DMS53 treated with DMSO at 0.1 percent for 48 hours (cell line): ENCODE measurements around the gene MMP7.
"Not testable (repeated sequence)": the region's sequence is repeated elsewhere in the genome, so short reads cannot be mapped to it uniquely, and the experiment has no call there.

ENCODE experiments used
- DNase-seq: peaks from one replicate; lab custom pipeline; 2025; ENCODE audit not compliant: unreplicated experiment; lab: John Stamatoyannopoulos, UW

Gene MMP7

DNA sequence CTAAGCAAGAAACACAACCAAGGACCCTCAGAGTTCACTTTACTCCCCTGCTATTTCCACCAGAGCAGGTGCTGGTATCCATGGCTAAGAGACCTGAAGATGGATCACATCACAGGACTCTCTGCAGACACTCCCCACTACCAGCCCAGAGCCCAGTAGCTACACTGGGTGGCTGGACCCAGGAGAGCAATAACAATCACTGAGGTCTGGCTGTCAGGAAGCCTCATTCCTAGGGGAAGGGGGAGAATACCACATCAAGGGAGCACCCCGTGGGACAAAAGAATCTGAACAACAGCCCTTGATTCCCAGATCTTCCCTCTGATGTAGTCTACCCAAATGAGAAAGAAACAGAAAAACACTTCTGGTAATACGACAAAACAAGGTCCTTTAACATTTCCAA, 9.0 kb upstream of the MMP7 start:
- DNase-seq: no peak

DNA sequence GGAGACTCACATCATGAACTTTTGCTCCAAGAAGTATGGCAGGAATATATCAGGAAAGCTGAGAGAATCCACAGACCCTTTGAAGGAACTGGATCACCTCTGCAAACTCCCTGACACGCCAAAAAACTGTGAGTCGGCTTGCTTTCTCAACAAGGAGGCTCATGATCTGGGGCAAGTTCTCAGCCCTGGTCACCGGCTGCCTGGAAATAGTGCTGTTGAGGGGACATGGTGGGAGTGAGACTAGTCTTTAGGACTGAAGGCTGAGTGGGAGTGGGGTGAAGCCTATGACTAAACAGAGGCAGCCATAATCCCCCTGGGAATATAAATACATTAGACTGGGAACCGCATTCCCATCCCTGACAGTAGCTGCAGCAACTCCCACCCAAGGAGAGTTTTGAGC, 8.4 kb upstream of the MMP7 start:
- DNase-seq: no peak

DNA sequence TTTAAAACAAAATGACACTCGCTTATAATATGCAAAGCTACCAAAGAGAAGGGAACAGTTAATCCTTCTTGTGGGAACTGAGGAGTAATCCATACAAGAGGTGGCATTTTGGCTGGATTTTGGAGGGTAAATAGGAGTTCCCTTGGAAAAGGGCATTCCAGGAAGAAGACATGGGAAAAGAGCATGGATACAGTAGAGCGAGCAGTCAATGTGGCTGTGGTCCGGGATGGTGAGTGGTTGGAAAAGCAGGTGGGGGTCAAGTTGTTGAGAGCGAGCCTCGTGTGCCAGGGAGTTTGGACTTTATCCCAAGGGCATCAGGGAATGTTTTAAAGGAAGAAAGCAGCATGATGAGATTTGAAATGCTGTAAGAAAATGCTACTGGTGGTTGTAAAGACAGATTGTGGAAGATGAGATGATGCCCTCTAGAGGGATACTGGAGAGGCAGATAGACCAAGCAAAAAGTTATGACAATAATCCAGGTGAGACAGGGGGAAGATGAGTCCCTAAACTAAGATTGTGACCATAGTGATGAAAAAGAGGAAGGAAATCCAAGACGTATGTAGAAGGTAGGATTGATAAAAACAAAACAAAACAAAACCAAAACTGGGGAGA, 3.8 kb upstream of the MMP7 start:
- DNase-seq: no peak

DNA sequence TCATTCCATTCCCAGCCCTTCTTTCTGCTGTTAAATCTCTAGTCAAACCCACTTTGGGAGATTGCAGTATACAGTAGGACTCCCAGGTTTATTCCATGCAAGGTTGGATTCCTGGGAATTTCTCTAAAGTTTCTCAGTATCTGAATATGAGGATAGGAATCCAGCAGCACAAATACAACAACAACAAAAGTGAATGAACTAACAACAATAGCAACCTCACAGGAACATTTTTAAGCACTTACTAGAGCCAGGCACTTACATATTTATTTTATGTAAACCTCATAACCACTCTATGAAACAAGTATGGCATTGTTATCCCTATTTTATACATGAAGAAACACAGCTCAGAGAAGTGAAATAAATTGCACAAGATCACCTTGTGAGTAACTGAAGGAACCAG, 1.9 kb downstream of the MMP7 start:
- no peak for DNase-seq

DNA sequence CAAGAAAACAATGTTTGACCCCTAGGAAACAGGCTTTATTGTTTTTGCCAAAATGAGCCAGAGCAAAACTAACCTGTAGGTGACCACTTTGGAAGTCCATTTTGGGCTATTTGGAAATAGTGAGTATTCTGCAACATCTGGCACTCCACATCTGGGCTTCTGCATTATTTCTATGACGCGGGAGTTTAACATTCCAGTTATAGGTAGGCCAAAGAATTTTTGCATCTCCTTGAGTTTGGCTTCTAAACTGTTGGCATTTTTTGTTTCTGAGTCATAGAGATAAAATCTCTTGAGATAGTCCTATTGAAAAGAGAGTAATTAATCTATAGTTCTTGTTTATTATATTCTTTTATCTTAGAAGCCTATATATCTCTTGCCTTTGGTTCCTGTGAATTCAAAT, 2.9 kb downstream of the MMP7 start:
- DNase-seq: no peak

DNA sequence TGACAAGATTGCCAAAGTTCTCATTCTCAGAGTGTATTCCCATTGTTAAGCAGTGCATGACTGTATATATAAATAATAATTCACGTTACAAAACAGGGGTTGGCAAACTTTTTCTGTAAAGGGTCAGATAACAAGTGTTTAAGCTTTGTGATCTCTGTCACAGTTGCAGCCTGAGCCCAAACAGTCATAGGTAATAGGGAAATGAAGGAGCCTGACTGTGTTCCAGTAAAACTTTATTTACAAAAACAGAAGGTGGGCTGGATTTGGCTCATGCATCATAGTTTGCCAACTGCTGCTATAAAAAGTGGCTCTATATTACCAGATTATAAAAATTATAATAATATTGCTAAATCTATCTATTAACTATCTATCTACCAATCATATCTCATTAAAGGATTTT, 3.5 kb downstream of the MMP7 start:
- no peak for DNase-seq

DNA sequence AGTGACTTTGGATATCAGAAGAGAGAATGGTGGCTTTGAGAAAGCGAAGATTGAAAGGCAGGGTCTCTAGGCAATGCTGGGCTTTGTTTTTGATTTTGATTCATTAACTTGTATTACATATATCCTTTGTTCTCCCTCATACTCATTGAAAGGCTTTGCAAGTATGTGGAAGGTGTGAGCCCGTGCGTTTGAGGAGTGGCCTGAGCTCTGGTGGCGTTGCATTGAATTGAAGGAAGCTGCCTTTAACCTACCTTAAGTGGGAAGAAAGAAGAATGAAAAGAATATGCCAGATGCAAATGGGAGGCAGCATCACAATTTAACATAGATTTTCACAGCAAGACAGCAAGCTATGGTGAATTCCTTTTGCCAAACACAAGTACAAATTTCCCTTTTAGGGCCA, 6.7 kb downstream of the MMP7 start:
- DNase-seq: no peak

DNA sequence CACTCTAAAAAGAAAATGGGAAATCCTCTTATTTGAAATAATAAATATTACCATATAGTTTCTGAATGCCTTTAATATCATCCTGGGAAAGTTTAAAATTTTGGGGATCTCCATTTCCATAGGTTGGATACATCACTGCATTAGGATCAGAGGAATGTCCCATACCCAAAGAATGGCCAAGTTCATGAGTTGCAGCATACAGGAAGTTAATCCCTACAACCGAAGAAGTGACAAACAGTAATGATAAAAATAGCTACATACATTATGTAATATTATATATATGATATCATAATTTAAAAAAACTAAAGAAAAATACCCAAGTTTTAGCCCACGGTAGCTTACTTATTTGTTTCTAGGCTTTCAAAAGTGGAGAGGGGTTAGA, 7.4 kb downstream of the MMP7 start:
- DNase-seq: no peak

DNA sequence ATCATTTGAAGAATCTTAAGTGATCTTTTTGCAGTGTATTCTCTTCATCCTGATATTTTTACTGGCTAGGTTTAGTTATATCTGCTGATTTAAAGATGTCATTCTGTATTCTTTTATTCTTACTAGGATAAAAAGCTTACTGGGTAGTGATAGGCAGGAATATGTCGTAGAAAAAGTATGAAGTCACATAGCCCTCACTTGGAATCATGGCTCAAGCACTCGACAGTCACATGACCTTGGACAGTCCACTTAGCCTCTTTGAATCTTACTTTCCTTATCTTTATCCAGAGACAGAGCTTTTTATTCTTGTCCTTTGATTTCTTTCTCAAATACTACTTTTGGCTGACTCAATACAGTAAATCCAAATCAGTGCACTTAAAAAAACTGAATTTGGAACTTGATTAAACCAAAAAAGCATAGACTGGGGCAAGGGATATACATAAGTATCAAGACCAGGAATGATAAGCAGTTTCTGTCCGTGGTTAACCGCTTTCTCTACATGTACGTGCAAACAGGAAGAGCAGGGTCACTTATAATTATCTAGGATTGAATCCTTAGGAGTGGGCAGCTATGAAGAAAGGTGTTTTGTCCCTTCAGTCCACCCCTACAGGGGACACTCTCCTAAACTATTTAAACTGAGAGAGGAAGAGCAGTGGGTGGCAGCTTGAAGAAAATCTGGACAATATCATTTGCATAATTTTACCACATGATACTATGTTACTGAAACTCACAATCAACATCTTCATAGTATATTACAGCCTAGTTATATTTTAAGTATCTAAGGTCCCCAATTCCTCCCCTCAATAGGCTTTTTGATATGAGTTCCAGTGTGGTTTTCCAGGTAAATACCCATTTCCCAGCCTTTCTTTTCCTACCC, 8.0 kb downstream of the MMP7 start:
- DNase-seq: no peak

DNA sequence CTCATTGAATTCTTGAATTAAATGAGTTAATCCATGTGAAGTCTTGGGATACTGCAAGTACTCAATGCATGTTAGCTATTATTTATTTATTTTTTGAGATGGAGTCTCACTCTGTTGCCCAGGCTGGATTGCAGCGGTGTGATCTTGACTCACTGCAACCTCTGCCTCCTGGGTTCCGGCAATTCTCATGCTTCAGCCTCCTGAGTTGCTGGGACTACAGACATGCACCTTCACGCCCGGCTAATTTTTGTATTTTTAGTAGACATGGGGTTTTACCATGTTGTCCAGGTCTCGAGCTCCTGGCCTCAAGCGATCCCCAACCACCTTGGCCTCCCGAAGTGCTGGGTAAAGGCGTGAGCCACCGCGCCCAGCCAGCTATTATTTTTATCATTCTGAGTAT, 9.4 kb downstream of the MMP7 start:
- DNase-seq: no peak

DNA sequence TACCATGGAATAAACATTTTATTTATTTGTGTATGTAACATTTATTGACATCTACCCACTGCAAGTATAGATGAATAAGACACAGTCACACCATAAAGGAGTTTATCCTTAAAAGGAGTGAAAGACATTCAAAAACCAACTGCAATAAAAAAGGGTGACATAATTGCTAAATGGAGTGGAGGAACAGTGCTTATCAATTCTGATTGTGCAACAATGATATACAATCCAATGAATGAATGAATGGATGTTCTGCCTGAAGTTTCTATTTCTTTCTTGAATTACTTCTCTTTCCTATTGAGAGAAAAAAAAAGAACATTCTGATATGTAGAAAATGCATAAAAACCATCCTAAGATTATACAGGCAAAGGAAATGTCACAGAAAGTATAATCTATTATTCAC, 10.0 kb downstream of the MMP7 start:
- DNase-seq: no peak

DNA sequence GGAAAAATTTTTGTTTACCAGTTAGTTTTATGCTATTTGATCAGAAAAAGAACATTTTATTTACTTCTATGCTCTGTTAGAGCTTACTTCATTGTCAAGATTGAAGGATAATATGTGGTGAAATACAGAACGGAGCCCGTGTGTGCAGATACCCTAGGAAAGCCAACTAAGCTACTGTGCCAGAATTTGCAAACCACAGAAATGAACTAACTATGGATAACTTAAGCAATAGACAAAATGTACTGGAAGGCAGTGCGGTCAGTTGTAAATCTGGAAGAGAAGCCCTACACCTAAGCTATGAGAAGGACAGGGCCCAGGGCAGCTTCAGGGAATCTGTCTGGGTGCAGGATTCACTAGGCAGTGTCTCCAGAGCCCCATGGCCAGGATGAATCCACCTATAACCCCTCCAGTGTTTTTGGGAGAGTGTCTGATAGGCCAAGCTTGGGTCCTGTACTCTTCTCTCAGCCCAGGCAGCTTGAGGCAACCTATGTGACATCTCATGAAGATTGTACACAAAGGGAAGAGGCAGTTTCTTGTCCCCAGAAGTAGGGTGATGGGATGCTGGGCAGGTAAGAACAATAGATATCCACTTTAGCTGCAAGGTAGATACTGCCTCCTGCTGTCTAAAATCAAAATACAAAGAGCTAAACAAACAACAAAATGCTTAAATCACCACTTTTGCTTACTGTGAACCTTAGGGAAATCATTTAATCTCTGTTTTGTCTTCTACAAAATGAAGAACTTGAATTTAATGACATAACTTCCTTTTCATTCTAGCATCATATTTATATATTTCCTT, 12.1 kb downstream of the MMP7 start:
- no peak for DNase-seq

DNA sequence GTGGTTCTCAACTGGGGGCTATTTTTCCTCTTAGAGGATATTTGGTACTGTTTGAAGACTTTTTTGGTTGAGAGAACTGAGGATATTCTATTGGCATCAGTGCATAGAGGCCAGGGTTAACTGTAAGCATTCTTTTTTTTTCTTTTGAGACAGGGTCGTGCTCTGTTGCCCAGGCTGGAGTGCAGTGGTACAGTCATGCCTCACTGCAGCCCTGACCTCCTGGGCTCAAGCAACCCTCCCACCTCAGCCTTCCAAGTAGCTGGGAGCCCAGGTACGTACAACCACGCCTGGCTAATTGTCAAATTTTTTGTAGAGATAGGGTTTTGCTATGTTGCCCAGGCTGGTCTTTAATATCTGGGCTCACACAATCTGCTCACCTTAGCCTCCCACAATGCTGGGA, 12.9 kb downstream of the MMP7 start:
- no peak for DNase-seq

DNA sequence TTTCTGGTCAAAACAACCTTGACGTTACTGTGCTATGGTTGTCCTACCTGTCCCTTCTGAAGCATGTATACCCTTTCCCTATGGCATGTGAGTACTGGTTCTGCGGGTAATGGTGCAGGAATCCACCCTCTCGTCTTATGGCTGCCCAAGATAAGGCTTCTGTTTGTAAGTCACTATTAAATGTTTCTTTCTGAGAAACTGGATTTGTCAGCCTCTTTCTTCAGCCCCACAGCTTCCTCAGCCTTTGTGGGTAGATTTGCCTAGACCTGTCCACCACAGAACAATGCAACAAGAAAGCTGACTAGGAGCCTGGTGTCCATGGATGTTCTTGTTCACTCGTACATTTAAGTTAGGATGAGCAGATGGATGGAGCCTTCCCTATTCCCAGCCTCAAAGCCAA, 14.4 kb downstream of the MMP7 start:
- DNase-seq: no peak

DNA sequence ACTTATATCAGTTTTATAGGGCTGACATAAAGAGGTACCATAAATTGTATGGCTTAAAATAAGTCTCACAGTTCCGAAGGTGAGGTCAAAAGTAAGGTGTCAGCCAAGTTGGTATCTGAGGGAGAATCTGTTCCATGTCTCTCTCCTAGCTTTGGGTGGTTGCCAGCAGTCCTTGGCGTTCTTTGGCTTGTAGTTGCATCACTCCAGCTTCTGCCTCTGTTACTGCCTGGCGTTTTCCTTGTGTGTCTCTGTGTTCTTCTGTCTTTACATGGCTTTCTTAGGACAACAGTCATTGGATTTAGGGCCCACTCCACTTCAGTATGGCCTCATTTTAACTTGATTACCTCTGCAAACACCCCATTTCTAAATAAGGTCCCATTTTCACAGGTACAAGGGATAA, 16.7 kb downstream of the MMP7 start:
- no peak for DNase-seq

DNA sequence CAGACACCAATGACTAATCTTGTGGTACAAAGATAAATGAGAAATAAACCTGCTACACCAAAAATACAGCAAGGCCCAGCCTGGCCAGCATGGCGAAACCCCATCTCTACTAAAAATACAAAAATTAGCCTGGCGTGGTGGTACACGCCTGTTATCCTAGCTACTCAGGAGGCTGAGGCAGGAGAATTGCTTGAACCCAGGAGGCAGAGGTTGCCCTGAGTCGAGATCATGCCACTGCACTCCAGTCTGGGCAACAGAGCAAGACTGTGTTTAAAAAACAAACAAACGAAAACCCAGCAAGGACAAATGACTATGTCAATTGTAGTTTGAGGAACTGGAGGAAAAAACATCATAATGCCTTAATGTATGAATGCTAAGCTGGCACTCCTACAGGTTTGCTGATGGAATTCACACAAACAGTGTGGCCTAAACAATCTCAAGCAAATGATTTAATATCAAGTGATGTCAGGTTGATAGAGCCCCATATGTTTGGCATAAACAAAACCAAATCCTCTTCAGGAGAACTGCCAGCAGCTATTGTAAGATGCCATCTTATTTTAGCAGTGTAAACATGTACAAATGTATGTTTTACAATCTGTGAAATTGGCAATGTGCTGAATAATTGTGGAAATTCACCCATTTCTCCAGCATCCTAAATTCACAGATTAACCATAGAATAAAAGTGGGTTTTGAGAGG, 20.0 kb downstream of the MMP7 start:
- no peak for DNase-seq

DNA sequence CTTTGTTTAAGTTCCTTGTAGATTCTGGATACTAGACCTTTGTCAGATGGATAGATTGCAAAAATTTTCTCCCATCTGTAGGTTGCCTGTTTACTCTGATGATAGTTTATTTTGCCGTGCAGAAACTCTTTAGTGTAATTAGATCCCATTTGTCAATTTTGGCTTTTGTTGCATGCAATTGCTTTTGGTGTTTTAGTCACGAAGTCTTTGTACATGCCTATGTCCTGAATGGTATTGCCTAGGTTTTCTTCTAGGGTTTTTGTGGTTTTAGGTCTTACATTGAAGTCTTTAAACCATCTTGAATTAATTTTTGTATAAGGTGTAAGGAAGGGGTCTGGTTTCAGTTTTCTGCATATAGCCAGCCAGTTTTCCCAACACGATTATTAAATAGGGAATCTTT, 27.7 kb downstream of the MMP7 start:
- DNase-seq: not testable (repeated sequence)

DNA sequence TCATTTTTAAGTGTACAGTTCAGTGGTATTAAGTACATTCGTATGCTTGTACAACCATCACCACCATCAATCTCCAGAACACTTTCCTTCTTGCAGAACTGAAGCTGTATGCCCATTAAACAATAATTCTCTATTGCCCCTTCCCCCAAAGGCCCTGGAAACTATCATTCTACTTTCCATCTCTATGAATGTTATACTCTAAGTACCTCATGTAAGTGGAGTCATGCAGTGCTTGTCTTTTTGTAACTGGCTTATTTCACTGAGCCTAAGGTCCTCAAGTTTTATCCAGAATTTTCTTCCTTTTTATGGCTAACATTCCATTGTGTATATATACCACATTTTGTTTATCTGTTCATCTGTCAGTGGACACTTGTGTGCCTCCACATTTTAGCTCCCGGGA, 29.7 kb downstream of the MMP7 start:
- no peak for DNase-seq

DNA sequence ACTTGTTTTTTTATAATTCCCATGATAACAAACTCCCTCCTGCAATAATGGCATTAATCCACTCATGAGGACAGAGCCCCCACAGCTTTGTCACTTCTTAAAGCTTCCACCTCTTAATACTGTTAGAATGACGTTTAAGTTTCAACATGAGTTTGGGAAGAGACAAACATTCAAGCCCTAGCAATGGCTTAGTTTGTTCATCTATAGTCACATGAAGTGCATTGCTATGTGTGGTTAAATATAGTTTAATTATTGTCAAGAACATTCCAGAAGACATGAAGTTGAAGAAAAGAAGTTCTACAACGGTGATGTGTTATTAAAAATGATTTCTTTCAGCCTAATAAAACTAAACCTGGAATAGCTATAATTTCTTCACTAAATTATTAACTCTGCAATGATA, 30.6 kb downstream of the MMP7 start:
- DNase-seq: no peak

DNA sequence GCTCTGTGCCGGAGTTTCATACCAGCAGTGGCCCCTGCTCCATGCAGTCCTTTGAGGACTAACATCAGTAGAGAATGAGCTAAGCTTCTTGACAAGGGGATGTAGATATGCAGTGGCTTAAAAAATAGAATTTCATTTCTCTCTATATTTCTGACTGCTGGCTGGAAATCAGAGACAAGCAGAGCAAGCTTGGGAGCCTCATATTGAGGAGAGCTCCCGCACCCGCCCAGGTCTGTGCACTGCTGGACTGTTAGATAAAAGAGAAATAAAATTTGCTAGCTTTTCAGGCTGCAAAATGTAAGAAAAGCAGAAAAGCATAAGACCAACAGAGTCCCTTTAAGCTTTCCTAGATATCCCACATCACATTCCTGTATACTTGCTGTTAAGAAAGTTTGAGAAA, 31.4 kb downstream of the MMP7 start:
- DNase-seq: no peak

DNA sequence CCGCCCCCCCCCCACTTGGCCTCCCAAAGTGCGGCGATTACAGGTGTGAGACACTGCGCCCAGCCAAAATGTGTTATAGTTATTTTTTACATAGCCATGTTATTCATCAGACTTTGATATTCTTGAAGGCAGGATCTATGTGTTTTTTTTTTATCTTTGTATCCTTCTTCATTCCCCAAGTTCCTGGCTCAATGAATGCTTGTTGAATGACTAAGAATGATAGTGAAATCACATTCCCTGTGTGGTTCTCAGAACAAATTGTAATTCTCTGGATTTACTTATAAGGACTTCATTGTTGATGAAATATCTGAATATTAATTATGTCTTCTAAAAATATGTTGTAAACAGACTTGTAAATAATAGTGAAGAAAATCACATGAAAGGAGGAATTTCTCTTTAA, 33.5 kb downstream of the MMP7 start:
- no peak for DNase-seq
